GM21717 (cell line): Measurements from ENCODE around the gene CEMP1.
"Not testable (repeated sequence)": the region's sequence is repeated elsewhere in the genome, so short reads cannot be mapped to it uniquely, and the experiment has no call there.

Experiments used
- ATAC-seq: cut with Tn5 transposase; IDR thresholded peaks from one replicate; pipeline ENCODE4 v1.9.1; 2021; ENCODE audit warnings: mild to moderate bottlenecking, moderate library complexity; ENCODE audit not compliant: unreplicated experiment

Gene CEMP1

GRCh38 chr16:2537451-2538379 lies 6.5 kb upstream of the CEMP1 start, which contains the start of gene PDPK1:
TSS of gene PDPK1 (plus strand) at chr16:2538021. CDS start at chr16:2538113, 92 bp downstream.
- peak; percentile 68 for ATAC-seq

DNA sequence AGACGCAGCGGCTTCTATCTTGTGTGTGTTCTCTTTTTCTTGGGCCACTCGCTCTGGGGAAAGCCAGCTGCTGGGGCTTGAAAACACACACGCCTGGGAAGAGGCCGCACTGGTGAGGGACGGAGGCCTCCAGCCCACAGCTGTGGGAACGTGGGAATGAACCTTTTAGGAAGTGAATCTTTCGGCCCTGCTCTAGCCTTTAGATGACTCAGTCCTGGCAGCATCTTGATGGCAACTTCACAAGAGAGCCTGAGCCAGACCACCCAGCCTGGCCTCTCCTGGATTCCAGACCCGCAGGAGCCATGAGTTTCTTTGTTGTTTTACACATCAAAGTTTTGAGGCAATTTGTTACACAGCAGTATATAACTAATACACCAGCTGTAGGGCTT lies 4.4 kb upstream of the CEMP1 start:
- no peak for ATAC-seq

- ATAC-seq, result not testable (repeated sequence)
These were observed 3.1 kb upstream of the CEMP1 start for GRCh38 chr16:2534335-2534734.

GRCh38 chr16:2533912-2534311 lies 2.7 kb upstream of the CEMP1 start:
- ATAC-seq, result no peak

GRCh38 chr16:2533142-2533755 lies 2.0 kb upstream of the CEMP1 start:
- not testable (repeated sequence) for ATAC-seq

DNA sequence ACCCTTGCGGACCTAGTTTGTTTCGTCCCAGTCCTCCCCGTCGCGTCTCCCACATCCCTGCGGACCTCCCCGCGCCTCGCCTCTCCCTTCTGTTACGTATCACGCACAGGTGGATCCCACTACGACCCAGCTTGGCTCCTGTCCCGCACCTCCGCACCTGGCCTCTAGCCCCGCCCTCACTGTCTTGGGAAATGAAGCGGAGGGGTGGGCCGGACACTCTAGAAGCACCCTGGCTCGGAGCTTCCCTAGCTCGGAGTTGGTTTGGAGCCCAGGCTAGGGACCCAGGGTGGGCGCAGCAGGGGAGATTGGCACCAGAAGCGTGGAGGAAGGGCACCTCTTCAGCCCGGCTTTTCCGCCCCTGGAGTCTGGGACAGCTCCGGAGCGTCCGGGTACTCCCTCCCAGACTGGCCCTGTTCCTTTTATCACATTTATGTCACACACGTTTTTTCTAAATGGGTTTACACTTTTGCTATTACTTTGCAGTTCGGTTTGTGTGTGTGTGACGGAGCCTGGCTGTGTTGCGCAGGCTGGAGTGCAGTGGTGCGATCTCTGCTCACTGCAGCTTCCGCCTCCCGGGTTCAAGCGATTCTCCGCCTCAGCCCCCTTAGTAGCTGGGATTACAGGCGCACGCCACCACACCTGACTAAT lies 1.4 kb upstream of the CEMP1 start:
- no peak for ATAC-seq

- peak; percentile 56 for ATAC-seq
These were observed 687 bp upstream of the CEMP1 start for GRCh38 chr16:2531696-2532493.

DNA sequence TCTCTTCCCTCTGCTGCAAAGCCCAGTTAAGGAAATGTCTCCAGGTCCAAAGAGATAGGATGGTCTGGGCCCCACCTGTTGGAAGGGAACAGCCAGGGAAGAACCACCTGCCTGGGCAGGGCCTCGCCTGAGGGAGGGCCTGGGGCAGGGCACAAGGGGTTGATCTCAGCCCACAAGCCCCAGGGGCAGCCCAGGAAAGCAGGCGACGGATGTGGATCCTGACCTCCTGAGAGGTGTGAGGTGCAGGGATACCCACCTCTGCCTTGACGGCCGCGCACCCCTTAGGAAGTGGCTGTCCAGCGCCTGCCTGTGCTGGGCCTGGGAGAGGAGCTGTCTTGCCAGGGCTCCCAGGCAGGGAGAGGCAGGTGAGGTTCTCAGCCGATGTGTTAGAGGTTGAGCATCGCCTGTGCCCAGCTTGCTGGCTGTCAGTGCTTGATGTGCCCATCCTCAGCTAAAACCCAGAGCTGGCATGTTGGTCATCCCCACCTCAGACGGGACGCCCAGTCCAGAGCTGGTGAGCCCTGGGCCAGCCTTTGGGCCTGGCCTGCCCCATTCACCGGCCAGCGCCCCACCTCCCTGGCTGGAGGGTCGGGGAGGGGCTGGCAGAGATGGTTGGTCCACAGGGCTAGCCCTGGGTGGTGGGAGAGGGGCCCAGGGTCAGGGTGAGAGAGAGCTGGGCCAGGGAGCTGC lies 434 bp downstream of the CEMP1 start:
- ATAC-seq, result no peak

DNA sequence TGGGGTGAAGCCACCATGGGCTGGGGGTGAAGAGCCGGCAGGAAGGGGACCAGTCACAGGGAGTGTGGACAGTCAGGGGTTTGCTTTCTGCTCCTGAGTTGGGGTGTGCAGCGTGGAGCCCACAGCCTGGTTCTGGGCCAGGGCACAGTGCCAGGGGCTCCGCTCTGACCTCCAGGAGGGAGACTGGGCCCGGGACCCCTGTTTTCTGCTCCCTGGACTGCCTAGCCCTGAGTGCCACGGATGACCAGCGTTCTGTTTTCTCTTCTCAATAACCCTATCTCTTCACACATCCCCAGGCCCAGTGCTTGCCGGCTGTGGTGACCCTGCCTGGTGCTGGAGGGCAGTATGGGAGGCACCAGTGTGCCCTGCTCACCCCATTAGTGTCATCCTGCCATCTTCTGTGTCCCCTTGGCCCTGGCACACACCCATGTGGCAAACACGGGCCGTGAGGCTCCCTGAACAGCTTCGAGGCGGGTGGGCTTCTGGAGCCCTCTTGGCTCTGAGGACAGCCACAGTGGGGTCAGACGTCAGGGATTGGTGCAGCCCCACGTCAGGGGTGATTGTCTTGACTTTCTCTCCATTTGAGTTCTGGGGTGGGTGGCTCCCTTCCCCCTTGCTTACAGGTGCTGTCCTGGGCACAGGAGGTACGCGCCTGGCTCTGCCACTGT lies 1.1 kb downstream of the CEMP1 start:
- ATAC-seq, result no peak

DNA sequence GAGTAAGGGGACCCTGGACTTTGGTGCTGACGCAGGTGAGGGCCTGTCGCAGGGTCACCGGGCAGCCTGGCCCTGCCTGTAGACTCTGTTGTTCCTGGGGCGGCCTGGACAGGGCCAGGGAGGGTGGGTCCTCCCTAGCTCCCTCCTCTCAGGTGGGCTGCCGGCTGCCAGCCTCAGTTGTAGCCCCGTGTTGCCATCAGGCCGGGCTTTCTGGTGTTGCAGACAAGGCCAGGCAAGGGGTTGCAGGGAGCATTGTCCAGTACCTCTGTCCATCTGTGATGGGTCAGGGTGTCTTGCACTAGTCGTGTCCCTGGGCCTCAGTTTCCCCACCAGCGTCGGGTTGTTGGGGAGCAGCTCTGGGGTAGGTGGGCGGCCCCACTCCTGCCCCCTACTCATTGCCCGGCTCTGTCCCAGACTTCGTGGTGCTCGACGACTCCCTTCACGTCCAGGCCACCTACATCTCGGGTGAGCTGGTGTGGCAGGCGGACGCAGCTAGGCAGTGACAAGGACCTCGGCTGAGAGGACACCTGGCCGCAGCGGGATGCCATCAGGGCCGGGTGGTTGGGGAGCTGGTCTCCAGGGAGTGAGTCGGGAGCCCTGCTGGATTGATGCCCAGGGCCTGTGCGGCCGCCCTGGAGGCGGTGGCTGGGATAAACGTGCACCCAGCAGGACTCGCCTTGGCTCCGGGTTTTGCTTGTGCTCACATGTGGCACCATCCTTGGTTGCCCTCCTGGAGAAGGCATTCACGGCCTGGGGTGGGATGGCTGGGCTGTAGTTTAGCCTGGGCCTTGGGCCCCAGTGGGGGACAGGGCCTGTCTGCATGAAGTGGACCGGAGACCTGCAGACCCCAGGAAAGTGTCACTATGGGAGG lies 1.9 kb downstream of the CEMP1 start:
- no peak for ATAC-seq

DNA sequence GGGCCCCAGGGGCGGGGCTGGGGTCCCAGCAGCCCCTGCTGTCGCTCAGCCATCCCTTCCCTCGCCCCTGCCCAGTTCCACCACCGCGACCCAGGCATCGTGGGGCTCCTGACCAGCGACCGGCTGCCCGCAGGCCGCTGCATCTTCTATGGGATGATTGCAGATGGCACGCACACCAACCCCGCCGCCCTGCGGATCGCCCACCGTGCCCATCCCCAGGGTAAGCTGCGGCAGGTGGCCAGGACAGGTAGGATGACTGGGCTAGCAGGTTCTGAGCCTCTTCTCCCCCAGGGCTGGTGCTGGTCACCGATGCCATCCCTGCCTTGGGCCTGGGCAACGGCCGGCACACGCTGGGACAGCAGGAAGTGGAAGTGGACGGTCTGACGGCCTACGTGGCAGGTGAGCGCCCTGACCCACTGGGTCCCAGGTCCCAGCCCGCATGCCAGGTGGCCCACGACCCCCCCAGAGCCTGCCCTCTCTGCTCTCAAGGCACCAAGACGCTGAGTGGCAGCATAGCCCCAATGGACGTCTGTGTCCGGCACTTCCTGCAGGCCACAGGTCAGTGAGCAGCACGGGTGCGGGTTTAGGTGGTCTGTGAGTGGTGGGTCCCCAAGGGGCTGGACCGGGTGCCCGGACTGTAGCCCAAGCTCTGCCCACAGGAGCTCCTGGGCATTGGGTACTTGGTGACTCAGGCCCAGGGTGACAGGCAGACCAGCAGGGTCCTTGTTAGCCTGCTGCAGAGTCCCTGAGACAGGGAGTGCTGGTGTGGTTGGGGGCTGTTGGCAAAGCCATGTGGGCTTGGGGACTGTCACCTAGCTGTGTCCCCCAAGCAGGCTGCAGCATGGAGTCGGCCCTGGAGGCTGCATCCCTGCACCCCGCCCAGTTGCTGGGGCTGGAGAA lies 2.8 kb downstream of the CEMP1 start:
- ATAC-seq, result no peak

DNA sequence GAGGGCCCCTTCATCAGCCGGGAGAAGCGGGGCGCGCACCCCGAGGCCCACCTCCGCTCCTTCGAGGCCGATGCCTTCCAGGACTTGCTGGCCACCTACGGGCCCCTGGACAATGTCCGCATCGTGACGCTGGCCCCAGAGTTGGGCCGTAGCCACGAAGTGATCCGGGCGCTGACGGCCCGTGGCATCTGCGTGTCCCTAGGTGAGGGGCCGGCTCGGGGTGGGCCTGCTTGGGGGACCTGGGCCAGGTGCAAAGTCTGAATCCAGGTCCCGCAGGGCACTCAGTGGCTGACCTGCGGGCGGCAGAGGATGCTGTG lies 3.5 kb downstream of the CEMP1 start:
- ATAC-seq, result no peak

DNA sequence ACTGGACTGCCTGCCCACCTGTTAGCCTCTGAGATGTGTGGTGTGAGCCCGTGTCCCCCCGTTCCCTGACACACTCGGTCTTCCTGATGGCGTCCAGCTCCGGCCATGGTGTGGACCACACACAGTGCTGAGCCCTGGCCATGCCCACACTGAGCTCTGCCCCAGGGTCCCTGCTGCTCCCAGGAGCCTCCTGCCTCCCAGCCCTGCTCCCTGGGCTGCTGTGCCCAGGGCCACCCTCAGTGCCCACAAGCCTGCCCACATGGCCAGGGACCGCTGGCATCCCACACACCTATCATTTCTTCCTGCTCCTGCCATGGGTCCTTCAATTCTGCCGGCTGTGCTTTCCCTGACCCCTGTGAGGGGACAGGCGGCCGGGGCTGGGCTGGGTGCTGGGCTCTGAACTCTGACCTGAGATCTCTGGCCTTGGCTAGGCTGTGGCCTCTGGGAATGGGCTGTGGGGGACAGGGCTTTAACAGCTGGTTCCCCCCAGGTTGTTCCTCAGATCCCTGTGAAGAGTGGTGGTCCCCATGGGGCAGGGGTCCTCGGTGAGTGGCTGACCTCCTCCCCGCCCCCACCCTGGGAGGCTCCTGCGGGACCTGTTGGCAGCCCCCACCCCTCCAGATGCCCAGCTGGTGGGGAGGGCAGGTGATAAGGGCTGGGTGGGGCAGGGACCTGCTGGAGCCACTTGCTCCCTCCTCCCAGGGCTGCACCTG lies 4.0 kb downstream of the CEMP1 start:
- no peak for ATAC-seq

- no peak for ATAC-seq
These were observed 5.1 kb downstream of the CEMP1 start for GRCh38 chr16:2526135-2526534.

DNA sequence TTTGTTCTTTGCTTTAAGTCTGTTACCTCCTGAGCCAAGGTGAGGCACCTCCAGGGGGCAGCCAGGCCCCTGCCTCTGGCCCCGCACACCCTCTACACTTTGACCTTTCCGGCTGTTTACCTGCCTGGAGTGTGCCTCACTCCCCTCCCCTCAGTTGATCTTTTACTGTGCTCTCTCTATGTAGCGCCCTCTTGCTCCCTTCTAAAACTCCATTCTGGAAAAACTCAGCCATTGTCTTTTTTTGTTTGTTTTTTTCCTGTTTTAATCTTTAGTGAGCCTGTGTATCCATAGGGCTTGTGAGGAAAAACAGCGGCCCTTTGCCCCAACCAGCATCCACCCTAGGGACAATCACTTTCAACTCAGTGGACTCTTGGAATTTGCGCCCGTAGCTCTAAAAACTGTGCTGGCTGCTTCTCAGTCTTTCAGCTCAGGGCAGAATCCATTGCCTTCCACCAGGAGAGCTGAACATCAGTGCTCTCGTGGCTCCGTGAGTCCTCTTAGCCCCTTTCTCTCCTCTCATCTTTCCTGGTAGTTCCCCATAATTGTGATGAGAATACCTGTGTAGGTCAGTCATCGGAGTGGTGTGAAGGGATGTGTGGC lies 6.8 kb downstream of the CEMP1 start:
- no peak for ATAC-seq

GRCh38 chr16:2523801-2524231 lies 7.4 kb downstream of the CEMP1 start:
- ATAC-seq, result no peak
